Fibroblast of lung (primary cell): ENCODE measurements around the gene CANX. TPM values are rescaled to one million over a fixed set of nuclear protein-coding genes. Genes with fewer than 3 reads are reported as not detected.
A peak's percentile ranks its signal among the peaks of the same experiment; 100 is the strongest.
"Not testable (repeated sequence)": the region's sequence is repeated elsewhere in the genome, so short reads cannot be mapped to it uniquely, and the experiment has no call there.

ENCODE experiments used
- DNase-seq, 2 donors: peaks; one replicate each; pipeline versions ENCODE4 v3.0.0 to v3.0.0-alpha.2; 2010; ENCODE audit warnings: low read depth in 2 of 2
- H2AFZ ChIP-seq: 2 replicates; pipeline ENCODE4 v1.5.1; 2012; ENCODE audit warnings: low read length, control low read depth, inconsistent platforms
- H3K27ac ChIP-seq: 2 replicates; pipeline ENCODE4 v1.5.1; 2011; ENCODE audit warnings: low read length, control low read depth; ENCODE audit not compliant: insufficient read depth
- H3K27me3 ChIP-seq: 2 replicates; pipeline ENCODE4 v1.5.1; 2011; ENCODE audit warnings: mild to moderate bottlenecking, low read length; ENCODE audit not compliant: control insufficient read depth, insufficient read depth
- H3K36me3 ChIP-seq: 2 replicates; pipeline ENCODE4 v1.5.1; 2011; ENCODE audit warnings: low read length; ENCODE audit not compliant: control insufficient read depth, insufficient read depth
- H3K4me1 ChIP-seq: 2 replicates; pipeline ENCODE4 v1.5.1; 2011; ENCODE audit warnings: low read length; ENCODE audit not compliant: control insufficient read depth, insufficient read depth; ENCODE audit errors: extremely low read depth
- H3K4me2 ChIP-seq: 2 replicates; pipeline ENCODE4 v1.5.1; 2011; ENCODE audit warnings: low read length, control low read depth; ENCODE audit not compliant: insufficient read depth; ENCODE audit errors: extremely low read depth
- H3K4me3 ChIP-seq, 4 experiments: fragments of 200-600 bp in 1 of 4; sonication (generic) in 1 of 4; replicated peaks in 1 of 4; 2 replicates each; pipeline ENCODE4 v1.5.1; 2011 to 2016; ENCODE audit warnings: low read length in 4 of 4, low read depth in 3 of 4, mild to moderate bottlenecking in 3 of 4, control low read depth in 2 of 4, inconsistent platforms in 1 of 4, mixed read lengths in 1 of 4; ENCODE audit not compliant: insufficient read depth in 1 of 4; ENCODE audit errors: control extremely low read depth in 1 of 4
- H3K79me2 ChIP-seq: 2 replicates; pipeline ENCODE4 v1.5.1; 2012; ENCODE audit warnings: mild to moderate bottlenecking, low read length, inconsistent platforms; ENCODE audit not compliant: control insufficient read depth, insufficient read depth
- H3K9ac ChIP-seq: 2 replicates; pipeline ENCODE4 v1.5.1; 2011; ENCODE audit warnings: mild to moderate bottlenecking, low read length, control low read depth; ENCODE audit not compliant: insufficient read depth
- H3K9me3 ChIP-seq: 2 replicates; pipeline ENCODE4 v1.5.1; 2012; ENCODE audit warnings: low read depth, low read length; ENCODE audit not compliant: control insufficient read depth, insufficient read depth
- H4K20me1 ChIP-seq: 2 replicates; pipeline ENCODE4 v1.5.1; 2011; ENCODE audit warnings: low read length; ENCODE audit not compliant: control insufficient read depth, insufficient read depth; ENCODE audit errors: extremely low read depth
- EZH2 ChIP-seq: IDR thresholded peaks from 2 replicates; pipeline ENCODE4 v1.5.1; 2012; ENCODE audit warnings: low read length, control low read depth, mild to moderate bottlenecking; ENCODE audit errors: missing control alignments
- polyA plus RNA-seq, 2 donors: library from polyadenylated mRNA; depleted of rRNA in 1 of 2; stranded (reverse) in 1 of 2; unstranded in 1 of 2; fragments of >200 nt; gene quantifications; 2 replicates each; pipeline ENCODE4 v1.2.1, GENCODE V29; 2011 to 2012; ENCODE audit warnings: missing spikeins in 1 of 2
- total RNA-seq: library from RNA; depleted of rRNA; stranded (reverse); fragments of >200 nt; gene quantifications from 2 replicates; pipeline ENCODE4 v1.2.1, GENCODE V29; 2014
- TF ChIP-seq, protein P1 (sequence below), 2 donors: IDR thresholded peaks in 1 of 2; conservative IDR thresholded peaks in 1 of 2; 1 replicate in 1 of 2; 2 replicates in 1 of 2; pipeline ENCODE4 v1.5.1; 2011 to 2012; ENCODE audit warnings: low read length in 2 of 2, control low read depth in 1 of 2, inconsistent platforms in 1 of 2, low read depth in 1 of 2, mild to moderate bottlenecking in 1 of 2

CANX gene
- total and polyA plus RNA-seq, 2 donors (not counting 1 experiment from before 2014, with no cell fraction given): 589 to 722 TPM

DNA sequence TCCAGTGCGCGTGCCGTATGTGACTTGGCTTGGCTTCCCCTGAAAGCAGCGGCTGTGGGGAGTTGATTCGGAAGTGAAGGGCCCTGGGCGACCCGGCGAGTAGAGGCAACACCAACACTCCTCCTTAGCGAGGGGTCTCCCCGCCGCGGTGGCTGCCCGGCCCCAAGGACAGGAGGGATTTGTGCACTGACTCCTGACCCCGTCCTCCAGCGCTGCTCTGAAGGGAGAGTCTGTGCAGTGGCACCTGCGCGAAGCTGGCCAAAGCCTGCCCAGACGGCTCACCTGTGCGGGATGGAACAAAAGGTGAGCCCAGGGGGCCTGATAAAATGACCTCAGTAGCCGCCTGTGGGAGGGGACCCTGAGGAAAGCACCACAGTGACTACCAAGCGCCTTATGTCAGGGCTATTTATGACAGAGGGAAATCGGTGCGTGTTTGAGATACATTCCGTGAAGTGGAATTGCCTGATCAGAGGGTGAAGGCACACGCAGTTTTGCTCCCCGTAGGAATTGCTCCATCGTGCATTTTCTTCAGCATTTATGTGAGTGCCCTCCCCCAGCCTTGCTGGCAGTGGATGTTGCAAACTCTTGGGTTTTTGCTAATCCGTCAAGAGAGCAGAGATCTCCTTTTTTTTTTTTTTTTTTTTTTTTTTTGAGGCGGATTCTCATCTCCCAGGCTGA is 40.4 kb upstream of the CANX start:
- H3K27me3 ChIP-seq, H3K79me2 ChIP-seq, H3K9me3 ChIP-seq, H4K20me1 ChIP-seq, H3K27ac ChIP-seq, H3K4me1 ChIP-seq, H3K36me3 ChIP-seq: not testable (repeated sequence)
- Histone ChIP-seq H3K4me3 (peak overlapping the region; percentile 27 to 83 (median 66)), H3K4me2 (peak overlapping the region; percentile 74), H2AFZ (peak overlapping the region; percentile 51), H3K9ac (peak overlapping the region; percentile 21)
- peak; percentile 28 to 33 for DNase-seq

DNA sequence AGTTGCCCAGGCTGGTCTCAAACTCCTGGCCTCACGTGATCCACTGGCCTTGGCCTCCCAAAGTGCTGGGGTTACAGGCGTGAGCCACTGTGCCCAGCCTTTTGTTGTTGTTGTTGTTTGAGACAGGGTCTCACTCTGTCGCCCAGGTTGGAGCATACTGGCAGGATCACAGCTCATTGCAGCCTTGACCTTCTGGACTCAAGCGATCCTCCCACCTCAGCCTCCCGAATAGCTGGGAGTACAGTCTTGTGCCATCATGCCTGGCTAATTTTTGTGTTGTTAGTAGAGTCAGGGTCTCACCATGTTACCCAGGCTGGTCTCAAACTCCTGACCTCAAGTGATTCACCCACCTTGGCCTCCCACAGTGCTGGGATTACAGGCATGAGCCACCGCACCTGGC is 37.1 kb upstream of the CANX start:
- H3K27ac ChIP-seq, DNase-seq, H3K4me1 ChIP-seq, H3K79me2 ChIP-seq, H3K36me3 ChIP-seq, H3K4me3 ChIP-seq, H2AFZ ChIP-seq, H3K27me3 ChIP-seq, H3K9me3 ChIP-seq, H3K4me2 ChIP-seq, H3K9ac ChIP-seq, H4K20me1 ChIP-seq: not testable (repeated sequence)

DNA sequence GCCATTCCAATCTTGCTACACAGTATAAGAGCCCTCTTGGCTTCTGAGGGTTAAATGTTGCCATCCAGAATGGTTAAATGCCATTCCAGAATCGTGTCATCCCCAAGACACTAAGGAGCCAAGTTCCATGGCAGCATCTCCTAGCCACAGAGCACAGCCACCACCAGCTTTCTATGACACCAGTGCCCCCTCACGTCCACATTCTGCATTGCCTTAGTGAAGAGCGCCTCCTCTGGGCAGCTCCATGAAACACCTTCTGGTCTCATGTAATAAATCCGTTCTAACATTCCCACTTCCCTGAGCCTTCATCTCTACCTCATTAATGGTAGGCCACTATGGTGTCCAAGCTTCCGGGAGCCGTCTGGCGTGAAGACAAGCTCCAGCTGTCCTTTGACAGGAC is 30.4 kb upstream of the CANX start:
- H3K27ac ChIP-seq: no peak overlapping the region
- TF ChIP-seq, protein P1, sequence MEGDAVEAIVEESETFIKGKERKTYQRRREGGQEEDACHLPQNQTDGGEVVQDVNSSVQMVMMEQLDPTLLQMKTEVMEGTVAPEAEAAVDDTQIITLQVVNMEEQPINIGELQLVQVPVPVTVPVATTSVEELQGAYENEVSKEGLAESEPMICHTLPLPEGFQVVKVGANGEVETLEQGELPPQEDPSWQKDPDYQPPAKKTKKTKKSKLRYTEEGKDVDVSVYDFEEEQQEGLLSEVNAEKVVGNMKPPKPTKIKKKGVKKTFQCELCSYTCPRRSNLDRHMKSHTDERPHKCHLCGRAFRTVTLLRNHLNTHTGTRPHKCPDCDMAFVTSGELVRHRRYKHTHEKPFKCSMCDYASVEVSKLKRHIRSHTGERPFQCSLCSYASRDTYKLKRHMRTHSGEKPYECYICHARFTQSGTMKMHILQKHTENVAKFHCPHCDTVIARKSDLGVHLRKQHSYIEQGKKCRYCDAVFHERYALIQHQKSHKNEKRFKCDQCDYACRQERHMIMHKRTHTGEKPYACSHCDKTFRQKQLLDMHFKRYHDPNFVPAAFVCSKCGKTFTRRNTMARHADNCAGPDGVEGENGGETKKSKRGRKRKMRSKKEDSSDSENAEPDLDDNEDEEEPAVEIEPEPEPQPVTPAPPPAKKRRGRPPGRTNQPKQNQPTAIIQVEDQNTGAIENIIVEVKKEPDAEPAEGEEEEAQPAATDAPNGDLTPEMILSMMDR (conservative IDR thresholded peaks at IDR 0.05 in 1 of 2, IDR thresholded peaks at IDR 0.05 in 1 of 2; ENCODE audit: low read depth in 1 of 2, low read length in 2 of 2): peak; percentile 81 to 86
- TF ChIP-seq EZH2: no peak
- H2AFZ ChIP-seq: no peak overlapping the region
- H4K20me1 ChIP-seq: no peaks in the 10 kb centered on the region
- H3K4me1 ChIP-seq: no peaks in the 10 kb centered on the region
- no peaks in the 10 kb centered on the region for H3K79me2 ChIP-seq
- H3K4me3 ChIP-seq: no peak overlapping the region
- H3K36me3 ChIP-seq: no peaks in the 10 kb centered on the region
- DNase-seq: peak; percentile 15 to 52
- H3K4me2 ChIP-seq: no peak overlapping the region
- no peaks in the 10 kb centered on the region for H3K27me3 ChIP-seq
- H3K9ac ChIP-seq: no peak overlapping the region
- H3K9me3 ChIP-seq: no peaks in the 10 kb centered on the region

DNA sequence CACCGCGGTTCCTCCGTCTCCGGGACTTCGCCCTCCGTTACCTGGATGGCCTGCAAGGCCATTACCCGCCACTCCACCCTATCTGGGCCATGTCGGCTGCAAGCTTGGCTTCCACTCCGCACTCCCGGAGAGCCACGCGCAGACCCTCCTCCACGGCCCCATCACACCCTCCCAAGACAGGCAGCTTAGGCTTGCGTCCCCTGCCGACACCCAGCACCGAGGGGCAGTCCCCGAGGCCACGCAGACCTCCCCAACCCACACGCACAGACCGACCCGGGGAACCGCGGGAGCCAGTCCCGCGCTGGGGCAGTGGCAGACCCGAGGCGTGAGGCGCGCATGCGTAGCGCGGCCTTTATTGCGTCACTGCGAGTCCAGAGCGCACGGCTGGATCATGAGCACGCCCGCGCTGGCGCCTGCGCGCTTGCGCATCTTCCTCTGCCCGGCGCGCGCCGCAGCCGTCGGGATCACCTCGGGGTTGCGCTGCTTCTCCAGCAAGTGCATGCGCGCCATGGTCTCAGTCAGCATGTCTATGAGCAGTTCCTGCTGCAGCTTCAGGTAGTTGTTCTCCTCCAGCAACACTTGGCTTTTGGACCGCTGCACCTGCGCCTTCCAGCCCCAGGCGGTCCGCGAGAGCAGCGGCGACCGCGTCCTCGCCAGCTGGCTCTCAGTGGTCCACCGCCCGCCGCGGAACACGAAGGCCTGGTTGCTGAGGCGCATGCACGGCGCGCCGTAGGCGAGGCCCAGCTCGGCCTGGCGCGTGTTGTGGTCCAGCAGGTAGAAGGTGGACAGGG is 20.3 kb upstream of the CANX start:
- peak; percentile 91 to 94 for DNase-seq
- peak overlapping the region; percentile 98 for H2AFZ ChIP-seq
- peak overlapping the region; percentile 73 to 98 (median 83) for H3K4me3 ChIP-seq
- peak overlapping the region; percentile 69 for H3K9ac ChIP-seq
- no peaks in the 10 kb centered on the region for H3K9me3 ChIP-seq
- H4K20me1 ChIP-seq: no peaks in the 10 kb centered on the region
- peaks cover 6% of the 10 kb centered on the region for H3K79me2 ChIP-seq
- H3K4me2 ChIP-seq: peak overlapping the region; percentile 90
- H3K4me1 ChIP-seq: peaks cover 3% of the 10 kb centered on the region
- peak overlapping the region; percentile 82 for H3K27ac ChIP-seq
- no peak for TF ChIP-seq EZH2
- TF ChIP-seq, protein P1 (conservative IDR thresholded peaks at IDR 0.05 in 1 of 2, IDR thresholded peaks at IDR 0.05 in 1 of 2; ENCODE audit: low read depth in 1 of 2, low read length in 2 of 2): no peak
- no peaks in the 10 kb centered on the region for H3K27me3 ChIP-seq
- no peaks in the 10 kb centered on the region for H3K36me3 ChIP-seq
